Astrocyte (in vitro differentiated cells and primary cell): Measurements from ENCODE around the gene ITGB1. TPM values are rescaled to one million over a fixed set of nuclear protein-coding genes. Genes with fewer than 3 reads are reported as not detected.
A peak's percentile ranks its signal among the peaks of the same experiment; 100 is the strongest.

ENCODE experiments used
- DNase-seq: peaks from one replicate; pipeline ENCODE4 v3.0.0-alpha.2; 2010; ENCODE audit warnings: low read depth
- FAIRE-seq: peaks from 2 replicates; lab custom pipeline; 2011; peaks lifted over from hg19 to GRCh38; lab: Jason Lieb, UNC
- H2AFZ ChIP-seq: 2 replicates; pipeline ENCODE4 v1.6.0; 2012; ENCODE audit warnings: low read depth, low read length, inconsistent platforms
- H3K27ac ChIP-seq: 2 replicates; pipeline ENCODE4 v1.5.1; 2011; ENCODE audit warnings: low read depth, low read length, inconsistent platforms
- H3K27me3 ChIP-seq: 2 replicates; pipeline ENCODE4 v1.6.0; 2011; ENCODE audit warnings: low read length, inconsistent platforms; ENCODE audit not compliant: insufficient read depth
- H3K36me3 ChIP-seq: 2 replicates; pipeline ENCODE4 v1.5.1; 2011; ENCODE audit warnings: low read length, inconsistent platforms; ENCODE audit not compliant: insufficient read depth
- H3K4me1 ChIP-seq: 2 replicates; pipeline ENCODE4 v1.5.1; 2011; ENCODE audit warnings: low read length, inconsistent platforms; ENCODE audit not compliant: insufficient read depth
- H3K4me2 ChIP-seq: 2 replicates; pipeline ENCODE4 v1.6.0; 2012; ENCODE audit warnings: low read length, inconsistent platforms
- H3K4me3 ChIP-seq: 2 replicates; pipeline ENCODE4 v1.5.1; 2011; ENCODE audit warnings: low read depth, mild to moderate bottlenecking, low read length, inconsistent platforms; ENCODE audit not compliant: insufficient read depth
- H3K79me2 ChIP-seq: 2 replicates; pipeline ENCODE4 v1.6.0; 2012; ENCODE audit warnings: mild to moderate bottlenecking, low read length, inconsistent platforms; ENCODE audit not compliant: insufficient read depth
- H3K9ac ChIP-seq: 2 replicates; pipeline ENCODE4 v1.6.0; 2012; ENCODE audit warnings: mild to moderate bottlenecking, low read length, inconsistent platforms
- H3K9me3 ChIP-seq: 2 replicates; pipeline ENCODE4 v1.5.1; 2012; ENCODE audit warnings: low read depth, mild to moderate bottlenecking, low read length, inconsistent platforms; ENCODE audit not compliant: insufficient read depth
- H4K20me1 ChIP-seq: 2 replicates; pipeline ENCODE4 v1.6.0; 2012; ENCODE audit warnings: low read length, inconsistent platforms; ENCODE audit not compliant: insufficient read depth
- H3K27ac Mint-ChIP-seq: one replicate; pipeline ENCODE4 v1.8.0; 2021; ENCODE audit warnings: mild to moderate bottlenecking, mixed read lengths; ENCODE audit not compliant: unreplicated experiment
- H3K27me3 Mint-ChIP-seq: one replicate; pipeline ENCODE4 v1.8.0; 2021; ENCODE audit warnings: low read depth, mixed read lengths; ENCODE audit not compliant: unreplicated experiment
- H3K36me3 Mint-ChIP-seq: one replicate; pipeline ENCODE4 v1.8.0; 2021; ENCODE audit warnings: low read depth, mixed read lengths; ENCODE audit not compliant: unreplicated experiment
- H3K4me1 Mint-ChIP-seq: one replicate; pipeline ENCODE4 v1.8.0; 2021; ENCODE audit warnings: low read depth, mixed read lengths; ENCODE audit not compliant: unreplicated experiment
- H3K4me3 Mint-ChIP-seq: one replicate; pipeline ENCODE4 v1.8.0; 2021; ENCODE audit warnings: mild to moderate bottlenecking, moderate library complexity, mixed read lengths; ENCODE audit not compliant: unreplicated experiment
- H3K9me3 Mint-ChIP-seq: one replicate; pipeline ENCODE4 v1.8.0; 2021; ENCODE audit warnings: mild to moderate bottlenecking, mixed read lengths; ENCODE audit not compliant: unreplicated experiment
- CTCF ChIP-seq: IDR thresholded peaks from 2 replicates; pipeline ENCODE4 v1.5.1; 2011; ENCODE audit warnings: low read depth, mild to moderate bottlenecking, inconsistent platforms, low read length, moderate library complexity; ENCODE audit not compliant: insufficient read depth
- EZH2 ChIP-seq: IDR thresholded peaks from 2 replicates; pipeline ENCODE4 v1.6.1; 2012; ENCODE audit warnings: mild to moderate bottlenecking, low read length, inconsistent platforms; ENCODE audit not compliant: insufficient read depth
- total RNA-seq: library from RNA; stranded (reverse); gene quantifications from 2 replicates; pipeline ENCODE4 v1.2.1, GENCODE V29; 2021

ITGB1 gene
- total RNA-seq, 1 donor from 2014 or later: 2,575 TPM

GRCh38 chr10:32957341-32958084 is 517 bp downstream of the ITGB1 start:
- Histone ChIP-seq H2AFZ (no peak overlapping the region), H3K4me1 (peaks cover 57% of the 10 kb centered on the region), H3K79me2 (peaks cover 84% of the 10 kb centered on the region), H3K9ac (peak overlapping the region; percentile 100), H3K9me3 (no peaks in the 10 kb centered on the region), H3K4me3 (peak overlapping the region; percentile 94), H4K20me1 (peaks cover 50% of the 10 kb centered on the region), H3K4me2 (peak overlapping the region; percentile 97), H3K36me3 (peaks cover 17% of the 10 kb centered on the region), H3K27ac (peak overlapping the region; percentile 100), H3K27me3 (no peaks in the 10 kb centered on the region)
- Mint-ChIP-seq H3K27me3 (no peaks in the 10 kb centered on the region), H3K27ac (peak overlapping the region; percentile 93), H3K4me1 (peaks cover 40% of the 10 kb centered on the region), H3K36me3 (peaks cover 11% of the 10 kb centered on the region), H3K9me3 (no peaks in the 10 kb centered on the region), H3K4me3 (peak overlapping the region; percentile 92)
- FAIRE-seq (no peak), DNase-seq (no peak)
- TF ChIP-seq EZH2 (no peak), CTCF (no peak)

GRCh38 chr10:32956365-32957197 is 1.4 kb downstream of the ITGB1 start:
- peaks cover 51% of the 10 kb centered on the region for H3K4me1 ChIP-seq
- H3K36me3 Mint-ChIP-seq: peaks cover 11% of the 10 kb centered on the region
- H3K27ac Mint-ChIP-seq: peak overlapping the region; percentile 93
- no peaks in the 10 kb centered on the region for H3K9me3 Mint-ChIP-seq
- peaks cover 94% of the 10 kb centered on the region for H3K79me2 ChIP-seq
- no peaks in the 10 kb centered on the region for H3K9me3 ChIP-seq
- H3K4me3 Mint-ChIP-seq: peak overlapping the region; percentile 92
- FAIRE-seq: no peak
- peaks cover 36% of the 10 kb centered on the region for H3K4me1 Mint-ChIP-seq
- no peak for DNase-seq
- no peaks in the 10 kb centered on the region for H3K27me3 ChIP-seq
- H4K20me1 ChIP-seq: peaks cover 59% of the 10 kb centered on the region
- TF ChIP-seq CTCF (no peak), EZH2 (no peak)
- H3K4me3 ChIP-seq: peak overlapping the region; percentile 94
- H3K9ac ChIP-seq: peak overlapping the region; percentile 100
- peak overlapping the region; percentile 97 for H3K4me2 ChIP-seq
- H3K36me3 ChIP-seq: peaks cover 18% of the 10 kb centered on the region
- H3K27me3 Mint-ChIP-seq: no peaks in the 10 kb centered on the region
- no peak overlapping the region for H2AFZ ChIP-seq
- H3K27ac ChIP-seq: peak overlapping the region; percentile 92
